HEK293 (cell line): ENCODE results near the gene ITPRID2.

Experiments
- CTCF ChIA-PET: fragments of 350-600 bp; formaldehyde crosslinking; extraction: SDS; loops from one replicate; lab custom pipeline; 2021; ENCODE audit warnings: antibody characterized with exemption; lab: Yijun Ruan, JAX
- POLR2A ChIA-PET: fragments of 300-600 bp; formaldehyde crosslinking; extraction: SDS; loops from one replicate; lab custom pipeline; 2020; ENCODE audit warnings: antibody characterized with exemption, inconsistent platforms; lab: Yijun Ruan, JAX
- H3K27ac ChIP-seq: fragments of 200-500 bp; sonication (Bioruptor generic); 2 replicates; pipeline ENCODE4 v1.5.1; 2014; ENCODE audit warnings: low read depth, low read length, control low read depth, inconsistent platforms; ENCODE audit errors: extremely low read depth
- H3K36me3 ChIP-seq, 2 experiments: fragments of 200-500 bp in 1 of 2; sonication (Bioruptor generic) in 1 of 2; 1 replicate in 1 of 2; 2 replicates in 1 of 2; pipeline ENCODE4 v1.5.1; 2014 to 2017; ENCODE audit warnings: inconsistent platforms in 2 of 2, low read length in 2 of 2; ENCODE audit not compliant: control insufficient read depth in 2 of 2, insufficient read depth in 1 of 2
- H3K4me1 ChIP-seq: fragments of 200-500 bp; sonication (Bioruptor generic); 2 replicates; pipeline ENCODE4 v1.5.1; 2014; ENCODE audit warnings: mild to moderate bottlenecking, low read length, inconsistent platforms; ENCODE audit not compliant: control insufficient read depth, insufficient read depth
- H3K4me3 ChIP-seq: 2 replicates; pipeline ENCODE4 v1.5.1; 2011; ENCODE audit warnings: low read depth, mild to moderate bottlenecking, control low read depth, low read length, moderate library complexity
- H3K9me3 ChIP-seq: fragments of 200-500 bp; sonication (Bioruptor generic); 2 replicates; pipeline ENCODE4 v1.5.1; 2014; ENCODE audit warnings: low read depth, low read length, inconsistent platforms; ENCODE audit not compliant: control insufficient read depth, insufficient read depth
- EGR2 ChIP-seq: fragments of 450-650 bp; formaldehyde crosslinking; IDR thresholded peaks from 2 replicates; pipeline ENCODE4 v1.5.1; 2016; ENCODE audit warnings: low read depth, missing biosample characterization, missing genetic modification characterization
- KLF10 ChIP-seq: fragments of 450-650 bp; IDR thresholded peaks from 2 replicates; pipeline ENCODE4 v1.5.1; 2018; ENCODE audit warnings: missing biosample characterization, mild to moderate bottlenecking, missing genetic modification characterization
- PRDM1 ChIP-seq: fragments of 450-650 bp; formaldehyde crosslinking; IDR thresholded peaks from 2 replicates; pipeline ENCODE4; 2016; ENCODE audit warnings: missing biosample characterization, missing genetic modification characterization
- SP7 ChIP-seq: fragments of 450-650 bp; formaldehyde crosslinking; IDR thresholded peaks from 2 replicates; pipeline ENCODE4 v1.5.1; 2016; ENCODE audit warnings: missing biosample characterization, missing genetic modification characterization
- WT1 ChIP-seq: fragments of 450-650 bp; formaldehyde crosslinking; IDR thresholded peaks from 2 replicates; pipeline ENCODE4 v1.5.1; 2016; ENCODE audit warnings: missing biosample characterization, missing genetic modification characterization
- ZFHX2 ChIP-seq: fragments of 450-650 bp; formaldehyde crosslinking; conservative IDR thresholded peaks from 2 replicates; pipeline ENCODE4 v1.5.1; 2016; ENCODE audit warnings: missing biosample characterization, missing genetic modification characterization
- ZFP69B ChIP-seq: fragments of 450-650 bp; formaldehyde crosslinking; IDR thresholded peaks from 2 replicates; pipeline ENCODE4 v1.5.1; 2016; ENCODE audit warnings: missing biosample characterization, missing genetic modification characterization
- ZNF223 ChIP-seq: fragments of 450-650 bp; formaldehyde crosslinking; IDR thresholded peaks from 2 replicates; pipeline ENCODE4 v1.5.1; 2016; ENCODE audit warnings: missing biosample characterization, missing genetic modification characterization
- ZNF239 ChIP-seq: fragments of 450-650 bp; formaldehyde crosslinking; IDR thresholded peaks from 2 replicates; pipeline ENCODE4 v1.5.1; 2016; ENCODE audit warnings: missing biosample characterization, missing genetic modification characterization
- ZNF350 ChIP-seq: fragments of 450-650 bp; formaldehyde crosslinking; IDR thresholded peaks from 2 replicates; pipeline ENCODE4 v1.5.0; 2017; ENCODE audit warnings: missing biosample characterization, mild to moderate bottlenecking, missing genetic modification characterization
- ZNF600 ChIP-seq: fragments of 450-650 bp; formaldehyde crosslinking; IDR thresholded peaks from 2 replicates; pipeline ENCODE4 v1.5.1; 2016; ENCODE audit warnings: missing biosample characterization, missing genetic modification characterization
- ZNF610 ChIP-seq: fragments of 450-650 bp; formaldehyde crosslinking; IDR thresholded peaks from 2 replicates; pipeline ENCODE4 v1.5.1; 2016; ENCODE audit warnings: missing biosample characterization, missing genetic modification characterization, borderline replicate concordance
- ZNF654 ChIP-seq: fragments of 450-650 bp; formaldehyde crosslinking; IDR thresholded peaks from 2 replicates; pipeline ENCODE4 v1.5.1; 2016; ENCODE audit warnings: low read depth, missing biosample characterization, missing genetic modification characterization
- ZNF664 ChIP-seq: fragments of 450-650 bp; formaldehyde crosslinking; IDR thresholded peaks from 2 replicates; pipeline ENCODE4 v1.5.1; 2016; ENCODE audit warnings: missing biosample characterization, missing genetic modification characterization
- ZNF701 ChIP-seq: fragments of 450-650 bp; formaldehyde crosslinking; IDR thresholded peaks from 2 replicates; pipeline ENCODE4 v1.5.1; 2016; ENCODE audit warnings: missing biosample characterization, missing genetic modification characterization
- ZNF707 ChIP-seq: fragments of 450-650 bp; formaldehyde crosslinking; IDR thresholded peaks from 2 replicates; pipeline ENCODE4 v1.5.1; 2016; ENCODE audit warnings: missing biosample characterization, missing genetic modification characterization
- ZNF776 ChIP-seq: fragments of 450-650 bp; formaldehyde crosslinking; IDR thresholded peaks from 2 replicates; pipeline ENCODE4 v1.5.0; 2017; ENCODE audit warnings: missing biosample characterization, missing genetic modification characterization, borderline replicate concordance
- ZXDB ChIP-seq: fragments of 450-650 bp; formaldehyde crosslinking; IDR thresholded peaks from 2 replicates; pipeline ENCODE4 v1.5.1; 2016; ENCODE audit warnings: missing biosample characterization, missing genetic modification characterization
- TF ChIP-seq, protein P1 (sequence below): fragments of 450-650 bp; formaldehyde crosslinking; IDR thresholded peaks from 2 replicates; pipeline ENCODE4 v1.5.1; 2016; ENCODE audit warnings: missing biosample characterization, missing genetic modification characterization
- TF ChIP-seq, protein P2 (sequence below): fragments of 450-650 bp; formaldehyde crosslinking; IDR thresholded peaks from 2 replicates; pipeline ENCODE4 v1.5.1; 2016; ENCODE audit warnings: missing biosample characterization, missing genetic modification characterization
- TF ChIP-seq, protein P3 (sequence below): fragments of 450-650 bp; formaldehyde crosslinking; IDR thresholded peaks from 2 replicates; pipeline ENCODE4 v1.5.1; 2016; ENCODE audit warnings: missing biosample characterization, missing genetic modification characterization
- TF ChIP-seq, protein P4 (sequence below): fragments of 450-650 bp; formaldehyde crosslinking; IDR thresholded peaks from 2 replicates; pipeline ENCODE4 v1.5.1; 2016; ENCODE audit warnings: missing biosample characterization, missing genetic modification characterization
- TF ChIP-seq, protein P5 (sequence below): fragments of 450-650 bp; IDR thresholded peaks from 2 replicates; pipeline ENCODE4 v1.5.1; 2018; ENCODE audit warnings: missing biosample characterization, mild to moderate bottlenecking, missing genetic modification characterization

The ITPRID2 gene

DNA sequence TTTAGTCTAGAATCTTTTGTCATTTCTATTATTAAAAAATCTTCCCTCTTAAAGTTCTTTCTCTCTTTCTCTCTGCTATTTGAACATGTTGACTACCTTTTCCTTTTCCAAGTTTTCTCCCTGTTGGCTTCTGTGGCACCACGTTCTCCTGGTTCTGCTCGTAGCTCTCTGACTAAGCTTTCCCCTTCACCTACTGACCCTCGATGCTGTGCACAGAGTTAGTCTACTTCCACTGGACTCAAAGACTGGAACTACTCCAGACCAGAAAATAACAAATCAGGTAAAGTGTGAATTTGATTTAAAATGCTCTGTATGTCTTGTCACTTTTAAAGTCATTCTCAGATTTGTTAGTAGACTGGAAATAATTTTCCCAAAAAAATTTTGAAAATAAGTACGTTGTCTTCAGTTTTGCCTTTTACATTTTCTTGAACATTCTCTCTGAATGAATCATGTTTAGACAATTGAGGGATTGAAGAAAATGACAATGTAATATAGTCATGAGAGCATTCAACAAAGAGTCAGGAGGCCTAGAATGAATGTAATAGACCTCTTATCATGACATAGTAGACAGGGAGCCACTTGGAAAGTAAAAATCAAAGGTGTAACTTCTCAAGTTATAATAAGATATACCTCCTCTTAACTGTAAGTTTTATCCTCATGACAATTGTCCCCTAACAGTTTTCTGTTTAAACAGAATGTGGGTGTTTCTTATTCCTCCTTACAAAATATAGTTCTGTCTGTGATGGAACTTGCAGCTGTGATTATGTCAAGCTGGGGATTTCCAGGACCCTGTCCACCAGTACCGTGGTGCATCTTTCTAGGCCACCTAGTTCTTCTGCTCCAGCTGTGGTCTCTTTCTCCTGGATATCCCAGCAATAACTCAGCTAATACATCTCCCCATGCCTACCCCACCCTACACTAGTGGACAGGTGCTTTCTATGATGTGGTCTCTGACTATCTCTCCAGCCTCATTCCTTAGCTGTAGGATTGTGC, 25.5 kb downstream of the ITPRID2 start:
- no peak overlapping the region for H3K27ac ChIP-seq
- POLR2A ChIA-PET: no interaction called here
- peaks cover 34 to 84% of the 10 kb centered on the region in 2 experiments for H3K36me3 ChIP-seq
- H3K9me3 ChIP-seq: no peaks in the 10 kb centered on the region
- CTCF ChIA-PET: interaction anchor here (1.0 to 1.1 kb wide), 2 partner anchors 174 to 344 kb away, joined by 3 to 4 read pairs; no protein-coding TSS in a partner anchor
- H3K4me3 ChIP-seq: no peak overlapping the region
- H3K4me1 ChIP-seq: no peaks in the 10 kb centered on the region
- TF ChIP-seq ZXDB (no peak), ZNF701 (tag by site-specific recombination) (no peak), ZNF610 (tag by site-specific recombination) (no peak), WT1 (tag by site-specific recombination) (no peak), ZNF350 (no peak), ZFP69B (tag by site-specific recombination) (no peak), ZFHX2 (no peak), KLF10 (tag by site-specific recombination) (no peak), ZNF654 (tag by site-specific recombination) (no peak), ZNF776 (tag by site-specific recombination) (no peak), ZNF223 (tag by site-specific recombination) (no peak)
- TF ChIP-seq, protein P1, sequence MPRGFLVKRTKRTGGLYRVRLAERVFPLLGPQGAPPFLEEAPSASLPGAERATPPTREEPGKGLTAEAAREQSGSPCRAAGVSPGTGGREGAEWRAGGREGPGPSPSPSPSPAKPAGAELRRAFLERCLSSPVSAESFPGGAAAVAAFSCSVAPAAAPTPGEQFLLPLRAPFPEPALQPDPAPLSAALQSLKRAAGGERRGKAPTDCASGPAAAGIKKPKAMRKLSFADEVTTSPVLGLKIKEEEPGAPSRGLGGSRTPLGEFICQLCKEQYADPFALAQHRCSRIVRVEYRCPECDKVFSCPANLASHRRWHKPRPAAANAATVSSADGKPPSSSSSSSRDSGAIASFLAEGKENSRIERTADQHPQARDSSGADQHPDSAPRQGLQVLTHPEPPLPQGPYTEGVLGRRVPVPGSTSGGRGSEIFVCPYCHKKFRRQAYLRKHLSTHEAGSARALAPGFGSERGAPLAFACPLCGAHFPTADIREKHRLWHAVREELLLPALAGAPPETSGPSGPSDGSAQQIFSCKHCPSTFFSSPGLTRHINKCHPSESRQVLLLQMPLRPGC (tag by site-specific recombination): no peak
- TF ChIP-seq, protein P2, sequence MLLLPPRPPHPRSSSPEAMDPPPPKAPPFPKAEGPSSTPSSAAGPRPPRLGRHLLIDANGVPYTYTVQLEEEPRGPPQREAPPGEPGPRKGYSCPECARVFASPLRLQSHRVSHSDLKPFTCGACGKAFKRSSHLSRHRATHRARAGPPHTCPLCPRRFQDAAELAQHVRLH (tag by site-specific recombination): no peak
- TF ChIP-seq, protein P3, sequence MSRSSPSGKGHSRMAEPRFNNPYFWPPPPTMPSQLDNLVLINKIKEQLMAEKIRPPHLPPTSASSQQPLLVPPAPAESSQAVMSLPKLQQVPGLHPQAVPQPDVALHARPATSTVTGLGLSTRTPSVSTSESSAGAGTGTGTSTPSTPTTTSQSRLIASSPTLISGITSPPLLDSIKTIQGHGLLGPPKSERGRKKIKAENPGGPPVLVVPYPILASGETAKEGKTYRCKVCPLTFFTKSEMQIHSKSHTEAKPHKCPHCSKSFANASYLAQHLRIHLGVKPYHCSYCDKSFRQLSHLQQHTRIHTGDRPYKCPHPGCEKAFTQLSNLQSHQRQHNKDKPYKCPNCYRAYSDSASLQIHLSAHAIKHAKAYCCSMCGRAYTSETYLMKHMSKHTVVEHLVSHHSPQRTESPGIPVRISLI (tag by site-specific recombination): no peak
- TF ChIP-seq, all 188 proteins: peak for 0

DNA sequence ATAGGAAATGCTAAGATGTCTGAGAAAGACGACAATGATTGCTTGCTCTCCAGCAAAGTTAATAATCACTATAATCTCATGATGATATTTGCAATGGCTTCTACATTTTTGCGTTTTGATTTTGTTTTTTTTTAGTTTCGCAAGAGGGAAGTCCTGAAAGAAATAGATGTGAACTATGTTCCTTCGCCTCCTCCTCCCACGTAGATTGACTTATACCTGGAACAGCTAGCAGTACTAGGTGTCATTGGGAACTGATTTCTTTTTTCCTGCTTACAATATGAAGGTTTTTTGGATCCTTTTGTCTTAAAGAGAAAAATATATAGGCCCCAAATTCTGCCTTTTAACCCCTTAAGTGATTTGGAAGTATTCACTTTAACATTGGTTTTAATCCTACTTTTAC, 26.7 kb downstream of the ITPRID2 start:
- H3K27ac ChIP-seq: no peak overlapping the region
- TF ChIP-seq EGR2 (tag by site-specific recombination) (no peak), ZNF664 (tag by site-specific recombination) (no peak), ZNF707 (tag by site-specific recombination) (no peak), PRDM1 (no peak), ZNF239 (tag by site-specific recombination) (no peak), ZNF600 (tag by site-specific recombination) (no peak), SP7 (tag by site-specific recombination) (no peak)
- TF ChIP-seq, protein P4, sequence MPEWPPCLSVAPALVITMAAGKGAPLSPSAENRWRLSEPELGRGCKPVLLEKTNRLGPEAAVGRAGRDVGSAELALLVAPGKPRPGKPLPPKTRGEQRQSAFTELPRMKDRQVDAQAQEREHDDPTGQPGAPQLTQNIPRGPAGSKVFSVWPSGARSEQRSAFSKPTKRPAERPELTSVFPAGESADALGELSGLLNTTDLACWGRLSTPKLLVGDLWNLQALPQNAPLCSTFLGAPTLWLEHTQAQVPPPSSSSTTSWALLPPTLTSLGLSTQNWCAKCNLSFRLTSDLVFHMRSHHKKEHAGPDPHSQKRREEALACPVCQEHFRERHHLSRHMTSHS (tag by site-specific recombination): no peak
- TF ChIP-seq, protein P5, sequence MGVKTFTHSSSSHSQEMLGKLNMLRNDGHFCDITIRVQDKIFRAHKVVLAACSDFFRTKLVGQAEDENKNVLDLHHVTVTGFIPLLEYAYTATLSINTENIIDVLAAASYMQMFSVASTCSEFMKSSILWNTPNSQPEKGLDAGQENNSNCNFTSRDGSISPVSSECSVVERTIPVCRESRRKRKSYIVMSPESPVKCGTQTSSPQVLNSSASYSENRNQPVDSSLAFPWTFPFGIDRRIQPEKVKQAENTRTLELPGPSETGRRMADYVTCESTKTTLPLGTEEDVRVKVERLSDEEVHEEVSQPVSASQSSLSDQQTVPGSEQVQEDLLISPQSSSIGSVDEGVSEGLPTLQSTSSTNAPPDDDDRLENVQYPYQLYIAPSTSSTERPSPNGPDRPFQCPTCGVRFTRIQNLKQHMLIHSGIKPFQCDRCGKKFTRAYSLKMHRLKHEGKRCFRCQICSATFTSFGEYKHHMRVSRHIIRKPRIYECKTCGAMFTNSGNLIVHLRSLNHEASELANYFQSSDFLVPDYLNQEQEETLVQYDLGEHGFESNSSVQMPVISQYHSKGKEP (tag by site-specific recombination): no peak
- H3K4me3 ChIP-seq: no peak overlapping the region
- ChIA-PET CTCF (no interaction called here), POLR2A (no interaction called here)
- peaks cover 41 to 90% of the 10 kb centered on the region in 2 experiments for H3K36me3 ChIP-seq
- H3K4me1 ChIP-seq: no peaks in the 10 kb centered on the region
- no peaks in the 10 kb centered on the region for H3K9me3 ChIP-seq
